Activated naive CD8-positive, alpha-beta T cell treated with anti-CD3 and anti-CD28 coated beads, Interleukin-2, amount 10 ng/mL, durations not matched to agents 7 days and 5 days (primary cell): ENCODE data around the gene SLC25A22. TPM values are rescaled to one million over a fixed set of nuclear protein-coding genes. Genes with fewer than 3 reads are reported as not detected.

Experiments
- ATAC-seq: fragments of 150-1000 bp; cut with Tn5 transposase; one replicate; pipeline ENCODE4 v1.10.0; 2021; ENCODE audit warnings: low read depth, moderate library complexity
- POLR2A ChIA-PET: fragments of 350-600 bp; sonication (Branson Sonifier 250); formaldehyde crosslinking; loops from one replicate; lab custom pipeline; 2021; ENCODE audit warnings: antibody characterized with exemption; lab: Charles Lee
- DNase-seq: peaks from one replicate; pipeline ENCODE4 v3.0.0; 2021
- H3K27ac Mint-ChIP-seq: one replicate; pipeline ENCODE4 v1.8.0; 2022; ENCODE audit warnings: mild to moderate bottlenecking, mixed read lengths
- H3K27me3 Mint-ChIP-seq: one replicate; pipeline ENCODE4 v1.8.0; 2022; ENCODE audit warnings: mild to moderate bottlenecking, moderate library complexity, mixed read lengths
- H3K36me3 Mint-ChIP-seq: one replicate; pipeline ENCODE4 v1.8.0; 2021; ENCODE audit warnings: mild to moderate bottlenecking, mixed read lengths
- H3K4me1 Mint-ChIP-seq: one replicate; pipeline ENCODE4 v1.8.0; 2021; ENCODE audit warnings: mixed read lengths
- H3K4me3 Mint-ChIP-seq: one replicate; pipeline ENCODE4 v1.8.0; 2022; ENCODE audit warnings: mild to moderate bottlenecking, moderate library complexity, mixed read lengths
- H3K9me3 Mint-ChIP-seq: one replicate; pipeline ENCODE4 v1.8.0; 2021; ENCODE audit warnings: mixed read lengths
- total RNA-seq, 2 experiments: library from RNA; stranded (reverse); gene quantifications; one replicate each; pipeline ENCODE4 v1.2.3, GENCODE V29; 2021

Gene SLC25A22
- total RNA-seq, 2 experiments from 2014 or later: 35.1 to 35.8 TPM

GRCh38 chr11:786235-787083 lies 11.6 kb downstream of the SLC25A22 start:
- H3K27me3 Mint-ChIP-seq: no peaks in the 10 kb centered on the region
- no peak for ATAC-seq
- H3K4me1 Mint-ChIP-seq: peaks cover 7% of the 10 kb centered on the region
- no peak overlapping the region for H3K4me3 Mint-ChIP-seq
- POLR2A ChIA-PET: interaction anchor here (1.1 to 1.2 kb wide), 2 partner anchors 9 to 60 kb away, joined by 3 to 7 read pairs; no protein-coding TSS in a partner anchor
- H3K27ac Mint-ChIP-seq: peak overlapping the region; percentile 30
- H3K36me3 Mint-ChIP-seq: peaks cover 7% of the 10 kb centered on the region
- H3K9me3 Mint-ChIP-seq: no peaks in the 10 kb centered on the region
- DNase-seq: no peak

GRCh38 chr11:783581-784015 lies 14.5 kb downstream of the SLC25A22 start:
- no peak overlapping the region for H3K4me3 Mint-ChIP-seq
- H3K4me1 Mint-ChIP-seq: peaks cover 12% of the 10 kb centered on the region
- H3K27me3 Mint-ChIP-seq: no peaks in the 10 kb centered on the region
- POLR2A ChIA-PET: interaction anchor here (1.0 kb wide), 1 partner anchor 9 kb away, joined by 3 read pairs; no protein-coding TSS in a partner anchor
- H3K36me3 Mint-ChIP-seq: peaks cover 5% of the 10 kb centered on the region
- H3K9me3 Mint-ChIP-seq: no peaks in the 10 kb centered on the region
- peak; percentile 44 for DNase-seq
- no peak for ATAC-seq
- no peak overlapping the region for H3K27ac Mint-ChIP-seq

- DNase-seq: no peak
- H3K27me3 Mint-ChIP-seq: no peaks in the 10 kb centered on the region
- no peak overlapping the region for H3K4me3 Mint-ChIP-seq
- H3K9me3 Mint-ChIP-seq: no peaks in the 10 kb centered on the region
- no peak overlapping the region for H3K27ac Mint-ChIP-seq
- peaks cover 5% of the 10 kb centered on the region for H3K36me3 Mint-ChIP-seq
- ATAC-seq: no peak
- H3K4me1 Mint-ChIP-seq: peaks cover 14% of the 10 kb centered on the region
- POLR2A ChIA-PET: no interaction called here
Observed at GRCh38 chr11:782264-783174, 15.6 kb downstream of the SLC25A22 start.

GRCh38 chr11:779955-780532 lies 18.0 kb downstream of the SLC25A22 start:
- ATAC-seq (no peak), DNase-seq (no peak)
- Mint-ChIP-seq H3K4me1 (peaks cover 15% of the 10 kb centered on the region), H3K4me3 (no peak overlapping the region), H3K9me3 (no peaks in the 10 kb centered on the region), H3K27ac (no peak overlapping the region), H3K36me3 (peaks cover 5% of the 10 kb centered on the region), H3K27me3 (no peaks in the 10 kb centered on the region)
- POLR2A ChIA-PET: interaction anchor here (3.7 kb wide), 1 partner anchor 10 kb away, joined by 20 read pairs; the partner anchor contains the start of gene CEND1

- Mint-ChIP-seq H3K9me3 (no peaks in the 10 kb centered on the region), H3K36me3 (peaks cover 5% of the 10 kb centered on the region), H3K4me1 (peaks cover 16% of the 10 kb centered on the region), H3K27me3 (no peaks in the 10 kb centered on the region), H3K4me3 (peak overlapping the region; percentile 48), H3K27ac (no peak overlapping the region)
- DNase-seq: no peak
- POLR2A ChIA-PET: interaction anchor here (0.7 to 3.7 kb wide), 8 partner anchors 11 to 161 kb away, joined by 3 to 20 read pairs (median 4); partner anchors contain the start of genes CEND1 and PNPLA2
- no peak for ATAC-seq
Observed at GRCh38 chr11:778976-779954, 18.8 kb downstream of the SLC25A22 start.

GRCh38 chr11:777288-778255 lies 20.5 kb downstream of the SLC25A22 start, which contains the start of gene GATD1:
Gene GATD1, minus strand, starts transcription at chr11:777487. Its CDS starts 25 bp downstream, at chr11:777462.
- ATAC-seq (peak; percentile 88), DNase-seq (peak; percentile 99)
- H3K36me3 Mint-ChIP-seq: peaks cover 1% of the 10 kb centered on the region
- H3K9me3 Mint-ChIP-seq: no peaks in the 10 kb centered on the region
- peak within 1 kb of the TSS; percentile 88 for H3K4me3 Mint-ChIP-seq
- H3K27me3 Mint-ChIP-seq: no peaks in the 10 kb centered on the region
- POLR2A ChIA-PET: interaction anchor here (0.6 to 3.7 kb wide), 17 partner anchors 9 to 213 kb away, joined by 3 to 20 read pairs (median 4); partner anchors contain the start of genes CEND1, IRF7, PIDD1 and PNPLA2
- peak within 1 kb of the TSS; percentile 85 for H3K27ac Mint-ChIP-seq
- peaks cover 15% of the 10 kb centered on the region for H3K4me1 Mint-ChIP-seq

- POLR2A ChIA-PET: interaction anchor here (0.6 to 3.7 kb wide), 13 partner anchors 8 to 161 kb away, joined by 3 to 20 read pairs (median 4); partner anchors contain the start of genes CEND1, IRF7, PIDD1 and PNPLA2
- no peaks in the 10 kb centered on the region for H3K9me3 Mint-ChIP-seq
- peak overlapping the region; percentile 88 for H3K4me3 Mint-ChIP-seq
- DNase-seq (no peak), ATAC-seq (peak; percentile 37)
- peaks cover 1% of the 10 kb centered on the region for H3K36me3 Mint-ChIP-seq
- H3K27me3 Mint-ChIP-seq: no peaks in the 10 kb centered on the region
- H3K4me1 Mint-ChIP-seq: peaks cover 15% of the 10 kb centered on the region
- H3K27ac Mint-ChIP-seq: peak overlapping the region; percentile 85
Observed at GRCh38 chr11:776561-777287, 21.4 kb downstream of the SLC25A22 start.

GRCh38 chr11:776263-776560 lies 21.9 kb downstream of the SLC25A22 start:
- H3K4me3 Mint-ChIP-seq: peak overlapping the region; percentile 88
- POLR2A ChIA-PET: interaction anchor here (0.7 to 3.2 kb wide), 11 partner anchors 8 to 50 kb away, joined by 3 to 15 read pairs (median 3); partner anchors contain the start of genes PIDD1 and PNPLA2

GRCh38 chr11:774873-775592 lies 23.0 kb downstream of the SLC25A22 start:
- Mint-ChIP-seq H3K4me3 (peak overlapping the region; percentile 57), H3K4me1 (peaks cover 13% of the 10 kb centered on the region), H3K36me3 (peaks cover 1% of the 10 kb centered on the region), H3K27ac (peak overlapping the region; percentile 21), H3K9me3 (no peaks in the 10 kb centered on the region), H3K27me3 (no peaks in the 10 kb centered on the region)
- POLR2A ChIA-PET: interaction anchor here (1.2 to 2.3 kb wide), 5 partner anchors 9 to 30 kb away, joined by 3 to 15 read pairs (median 3); partner anchors contain the start of gene PIDD1
- DNase-seq (no peak), ATAC-seq (no peak)

More at GRCh38 chr11:776263-776560, 21.9 kb downstream of the SLC25A22 start:
- ATAC-seq (no peak), DNase-seq (no peak)
- Mint-ChIP-seq H3K4me1 (peaks cover 15% of the 10 kb centered on the region), H3K27ac (peak overlapping the region; percentile 85), H3K36me3 (peaks cover 1% of the 10 kb centered on the region), H3K9me3 (no peaks in the 10 kb centered on the region), H3K27me3 (no peaks in the 10 kb centered on the region)

- no peak for ATAC-seq
- H3K27ac Mint-ChIP-seq: no peak overlapping the region
- H3K27me3 Mint-ChIP-seq: no peaks in the 10 kb centered on the region
Observed at GRCh38 chr11:773830-774229, 24.3 kb downstream of the SLC25A22 start.

More at GRCh38 chr11:773830-774229, 24.3 kb downstream of the SLC25A22 start:
- no peak for DNase-seq
- H3K36me3 Mint-ChIP-seq: peaks cover under 1% of the 10 kb centered on the region
- POLR2A ChIA-PET: no interaction called here
- H3K4me3 Mint-ChIP-seq: no peak overlapping the region
- no peaks in the 10 kb centered on the region for H3K9me3 Mint-ChIP-seq
- peaks cover 10% of the 10 kb centered on the region for H3K4me1 Mint-ChIP-seq
